Stimulated activated CD8-positive, alpha-beta memory T cell treated with anti-CD3 and anti-CD28 coated beads, Interleukin-7, amount 100 ng/mL, for 1 hour (primary cell): ENCODE measurements around the gene TTC32.

ENCODE experiments used
- DNase-seq, 2 donors: peaks; one replicate each; pipeline ENCODE4 v3.0.0-alpha.2; 2020; ENCODE audit warnings: low read depth in 2 of 2

Gene TTC32

DNA sequence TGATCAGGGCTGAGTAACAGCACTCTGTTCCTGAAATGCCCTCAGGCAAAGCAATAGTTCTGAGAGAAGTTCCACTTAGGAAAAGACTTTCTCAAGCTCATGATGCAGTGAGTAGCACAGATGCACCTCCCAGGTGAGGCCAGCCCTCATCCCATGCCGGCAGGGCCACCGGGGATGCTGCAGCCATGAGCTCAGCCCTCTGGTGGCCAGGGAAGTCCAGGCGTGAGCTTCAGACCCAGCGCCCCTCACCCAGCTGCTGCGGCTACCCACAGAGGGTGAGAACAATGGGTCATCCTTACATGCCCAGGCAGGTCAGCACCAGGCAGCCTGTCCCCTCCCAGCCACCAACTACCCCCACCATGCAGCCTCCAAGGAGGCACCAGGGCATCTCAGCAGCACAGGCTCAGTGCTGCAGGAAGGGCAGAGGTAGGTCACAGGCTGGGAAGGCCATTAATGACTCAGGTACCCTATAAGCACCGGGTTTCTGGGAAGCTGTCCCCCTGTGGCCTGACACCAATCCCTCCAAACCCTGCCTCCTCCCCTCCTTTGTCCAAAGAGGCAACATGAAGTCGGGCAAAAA is 50.6 kb downstream of the TTC32 start:
- no peak for DNase-seq

GRCh38 chr2:19850056-19851050 is 51.4 kb downstream of the TTC32 start:
- no peak for DNase-seq

- DNase-seq, result no peak
Observed at GRCh38 chr2:19848952-19849351, 52.8 kb downstream of the TTC32 start.

GRCh38 chr2:19848029-19848750 is 53.6 kb downstream of the TTC32 start:
- no peak for DNase-seq

DNA sequence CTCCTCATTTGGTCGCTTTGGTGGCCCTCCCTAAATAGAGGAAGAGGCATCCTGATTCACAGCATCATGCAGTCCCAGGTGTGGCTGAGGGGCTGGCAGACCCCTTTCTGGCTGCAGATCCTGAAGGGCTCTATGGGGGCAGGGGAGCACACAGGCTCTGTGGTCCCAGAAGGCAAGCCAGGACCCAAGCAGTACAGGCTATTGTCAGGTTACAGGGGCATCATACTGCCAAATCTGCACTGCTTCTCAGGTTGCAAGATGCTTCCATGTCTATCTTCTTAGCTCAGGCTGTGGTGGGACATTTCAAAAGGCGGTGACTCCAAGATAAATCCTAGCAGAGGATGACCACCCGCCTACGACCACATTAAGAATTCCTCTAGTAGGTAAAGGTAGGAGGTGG is 54.3 kb downstream of the TTC32 start:
- no peak for DNase-seq
